CD8-positive, alpha-beta memory T cell (primary cell): ENCODE measurements around the gene DHRS13. TPM values are rescaled to one million over a fixed set of nuclear protein-coding genes. Genes with fewer than 3 reads are reported as not detected.
"Not testable (repeated sequence)": the region's sequence is repeated elsewhere in the genome, so short reads cannot be mapped to it uniquely, and the experiment has no call there.

Experiments used
- CTCF ChIA-PET: fragments of 350-600 bp; sonication (Branson Sonifier 250); formaldehyde crosslinking; loops from one replicate; lab custom pipeline; 2021; ENCODE audit warnings: antibody characterized with exemption; lab: Charles Lee
- POLR2A ChIA-PET: fragments of 350-600 bp; sonication (Branson Sonifier 250); formaldehyde crosslinking; loops from one replicate; lab custom pipeline; 2021; ENCODE audit warnings: antibody characterized with exemption; lab: Charles Lee
- DNase-seq, 5 donors: peaks; one replicate each; pipeline versions ENCODE4 v3.0.0 to v3.0.0-alpha.2; 2020 to 2022; ENCODE audit warnings: mixed read lengths in 1 of 5
- H3K27ac ChIP-seq: one replicate; pipeline ENCODE4 v1.7.0; 2013; ENCODE audit warnings: low read depth, mild to moderate bottlenecking, low read length, moderate library complexity
- H3K27me3 ChIP-seq: 2 replicates; pipeline ENCODE4 v1.7.0; 2013; ENCODE audit warnings: low read length, mild to moderate bottlenecking; ENCODE audit not compliant: insufficient read depth, poor library complexity, severe bottlenecking
- H3K36me3 ChIP-seq: 2 replicates; pipeline ENCODE4 v1.7.0; 2013; ENCODE audit warnings: mild to moderate bottlenecking, low read length, moderate library complexity; ENCODE audit not compliant: insufficient read depth
- H3K4me1 ChIP-seq: 2 replicates; pipeline ENCODE4 v1.7.0; 2013; ENCODE audit warnings: mild to moderate bottlenecking, low read length, moderate library complexity; ENCODE audit not compliant: insufficient read depth
- H3K4me3 ChIP-seq: 2 replicates; pipeline ENCODE4 v1.7.0; 2013; ENCODE audit warnings: mild to moderate bottlenecking, low read length
- H3K9me3 ChIP-seq: 2 replicates; pipeline ENCODE4 v1.7.0; 2013; ENCODE audit warnings: mild to moderate bottlenecking, low read length
- H3K27ac Mint-ChIP-seq, 8 donors: one replicate each; pipeline ENCODE4 v1.8.0; 2020 to 2021; ENCODE audit warnings: mixed read lengths in 8 of 8, mild to moderate bottlenecking in 6 of 8, inconsistent platforms in 3 of 8, moderate library complexity in 3 of 8
- H3K27me3 Mint-ChIP-seq, 2 donors: one replicate each; pipeline ENCODE4 v1.8.0; 2020 to 2021; ENCODE audit warnings: mixed read lengths in 2 of 2, mild to moderate bottlenecking in 1 of 2, moderate library complexity in 1 of 2
- H3K36me3 Mint-ChIP-seq, 3 donors: one replicate each; pipeline ENCODE4 v1.8.0; 2020 to 2021; ENCODE audit warnings: mixed read lengths in 3 of 3, inconsistent platforms in 1 of 3, mild to moderate bottlenecking in 1 of 3
- H3K4me1 Mint-ChIP-seq, 3 donors: one replicate each; pipeline ENCODE4 v1.8.0; 2020 to 2021; ENCODE audit warnings: mixed read lengths in 3 of 3, inconsistent platforms in 1 of 3, mild to moderate bottlenecking in 1 of 3
- H3K4me3 Mint-ChIP-seq, 7 donors: one replicate each; pipeline ENCODE4 v1.8.0; 2020 to 2021; ENCODE audit warnings: mixed read lengths in 7 of 7, mild to moderate bottlenecking in 6 of 7, moderate library complexity in 4 of 7, inconsistent platforms in 2 of 7
- H3K9me3 Mint-ChIP-seq, 5 donors: one replicate each; pipeline ENCODE4 v1.8.0; 2020 to 2022; ENCODE audit warnings: mixed read lengths in 5 of 5, mild to moderate bottlenecking in 3 of 5, moderate library complexity in 2 of 5, inconsistent platforms in 1 of 5
- polyA plus RNA-seq: library from polyadenylated mRNA; unstranded; fragments of 300-500 nt; fragmentation: Illumina TruSeq; gene quantifications from one replicate; pipeline ENCODE4 v1.2.3, GENCODE V29; 2021
- total RNA-seq, 2 experiments: library from RNA; stranded (reverse); gene quantifications; one replicate each; pipeline ENCODE4 v1.2.3, GENCODE V29; 2021

The DHRS13 gene
- total and polyA plus RNA-seq, 3 experiments from 2014 or later, result 26.5 to 34.7 (median 32.6) TPM

DNA sequence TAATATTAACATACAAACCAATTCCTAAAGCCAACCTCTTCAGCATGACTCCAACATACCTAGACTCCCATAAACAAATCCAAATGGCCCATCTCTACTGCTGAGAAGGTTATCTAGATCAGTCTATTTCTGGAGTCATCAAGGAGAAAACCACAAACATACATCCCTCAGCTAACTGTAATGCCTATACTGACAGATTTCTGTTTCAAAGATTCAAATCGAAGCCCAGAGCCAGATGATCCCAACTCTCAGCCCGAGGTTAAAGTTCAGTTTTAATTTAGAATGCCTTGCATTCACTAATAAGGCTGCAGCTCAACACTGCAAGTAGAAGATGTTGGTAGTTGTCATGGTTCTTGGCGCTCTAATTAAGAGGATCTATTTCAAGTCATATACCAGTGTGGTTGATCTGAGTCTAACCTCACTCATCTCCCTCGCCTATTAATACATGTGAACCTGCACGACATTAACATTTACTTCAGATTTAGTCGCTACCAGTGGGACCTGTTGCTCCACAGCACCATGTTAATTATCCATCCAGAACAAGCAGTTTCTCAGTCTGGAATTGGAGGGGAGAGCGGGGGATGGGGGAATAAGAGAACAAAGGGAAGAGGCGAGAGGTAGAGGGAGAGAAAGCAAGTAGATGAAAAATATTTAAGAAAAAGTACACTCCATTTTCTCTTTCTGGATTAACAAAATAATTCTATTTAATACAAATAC lies 33.0 kb upstream of the DHRS13 start:
- CTCF ChIA-PET, result interaction anchor here (1.1 to 2.3 kb wide), 6 partner anchors 9 to 208 kb away, joined by 3 to 7 read pairs (median 4); no protein-coding TSS in a partner anchor
- Histone ChIP-seq H3K27ac (no peak overlapping the region), H3K36me3 (no peaks in the 10 kb centered on the region), H3K9me3 (no peaks in the 10 kb centered on the region), H3K27me3 (no peaks in the 10 kb centered on the region), H3K4me1 (peaks cover 56% of the 10 kb centered on the region), H3K4me3 (no peak overlapping the region)
- no peaks in the 10 kb centered on the region for H3K9me3 Mint-ChIP-seq
- H3K36me3 Mint-ChIP-seq, result peaks cover 0 to 66% (median 8%) of the 10 kb centered on the region in 3 donors
- no peak for DNase-seq
- H3K4me1 Mint-ChIP-seq, result peaks cover 66 to 87% (median 82%) of the 10 kb centered on the region in 3 donors
- peak overlapping the region; percentile 11 to 89 (median 52) for H3K27ac Mint-ChIP-seq
- peaks cover 0 to 2% of the 10 kb centered on the region in 2 donors for H3K27me3 Mint-ChIP-seq
- POLR2A ChIA-PET, result no interaction called here
- no peak overlapping the region for H3K4me3 Mint-ChIP-seq

DNA sequence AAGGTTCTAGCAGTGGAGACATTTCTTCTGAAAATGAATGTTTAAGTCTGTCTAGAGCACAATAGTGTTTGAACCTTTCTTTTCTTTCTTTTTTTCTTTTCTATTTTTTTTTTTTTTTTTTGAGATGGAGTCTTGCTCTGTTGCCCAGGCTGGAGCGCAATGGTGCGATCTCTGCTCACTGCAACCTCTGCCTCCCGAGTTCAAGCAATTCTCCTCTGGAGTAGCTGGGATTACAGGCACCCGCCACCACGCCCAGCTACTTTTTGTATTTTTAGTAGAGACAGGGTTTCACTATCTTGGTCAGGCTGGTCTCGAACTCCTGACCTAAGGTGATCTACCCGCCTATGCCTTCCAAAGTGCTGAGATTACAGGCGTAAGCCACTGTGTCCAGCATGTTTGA lies 31.6 kb upstream of the DHRS13 start:
- H3K27me3 ChIP-seq, H3K4me3 Mint-ChIP-seq, H3K27ac ChIP-seq, H3K27me3 Mint-ChIP-seq, H3K9me3 Mint-ChIP-seq, H3K36me3 ChIP-seq, DNase-seq, H3K9me3 ChIP-seq, H3K4me3 ChIP-seq: not testable (repeated sequence)
- ChIA-PET POLR2A (interaction anchor here (0.9 kb wide), 1 partner anchor 11 kb away, joined by 7 read pairs; no protein-coding TSS in a partner anchor), CTCF (interaction anchor here (1.1 to 2.3 kb wide), 4 partner anchors 8 to 207 kb away, joined by 3 to 7 read pairs (median 4); no protein-coding TSS in a partner anchor)
- Mint-ChIP-seq H3K27ac (peak overlapping the region in 4 of 8 donors; percentile 32 to 80 (median 42)), H3K36me3 (peaks cover 0 to 61% (median 14%) of the 10 kb centered on the region in 3 donors), H3K4me1 (peaks cover 62 to 87% (median 79%) of the 10 kb centered on the region in 3 donors)
- peaks cover 52% of the 10 kb centered on the region for H3K4me1 ChIP-seq

DNA sequence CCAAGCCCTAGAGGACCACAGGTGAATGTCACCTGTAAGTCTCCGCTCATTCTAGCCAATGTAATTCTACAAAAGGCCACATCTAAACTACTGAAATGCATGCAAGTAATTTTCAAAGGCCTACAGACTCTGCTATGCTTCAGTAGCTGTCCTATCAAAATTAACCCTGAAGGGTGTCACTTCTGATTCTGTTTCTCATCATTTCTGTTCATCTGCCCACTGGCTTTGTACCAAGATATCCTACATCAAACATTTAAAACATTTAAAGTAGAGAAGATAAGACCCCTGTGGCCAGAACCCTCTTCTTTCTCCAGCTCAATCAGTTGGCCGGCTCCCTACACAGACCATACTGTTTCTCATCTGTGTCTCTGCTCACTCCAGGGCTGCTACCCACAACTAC lies 26.9 kb upstream of the DHRS13 start:
- no peaks in the 10 kb centered on the region for H3K27me3 ChIP-seq
- no peak overlapping the region for H3K27ac ChIP-seq
- CTCF ChIA-PET, result interaction anchor here (0.6 to 5.7 kb wide), 5 partner anchors 14 to 166 kb away, joined by 3 to 31 read pairs (median 3); no protein-coding TSS in a partner anchor
- Mint-ChIP-seq H3K27me3 (no peaks in the 10 kb centered on the region), H3K36me3 (peaks cover 6 to 61% (median 16%) of the 10 kb centered on the region in 3 donors), H3K4me1 (peaks cover 59 to 84% (median 75%) of the 10 kb centered on the region in 3 donors), H3K9me3 (peaks cover 0 to 4% (median 0%) of the 10 kb centered on the region in 5 donors), H3K4me3 (peak overlapping the region in 1 of 7 donors; percentile 2), H3K27ac (peak overlapping the region; percentile 48 to 93 (median 82))
- peaks cover 54% of the 10 kb centered on the region for H3K4me1 ChIP-seq
- no peaks in the 10 kb centered on the region for H3K36me3 ChIP-seq
- no peak overlapping the region for H3K4me3 ChIP-seq
- H3K9me3 ChIP-seq, result no peaks in the 10 kb centered on the region
- DNase-seq, result no peak
- POLR2A ChIA-PET, result interaction anchor here (0.6 to 5.5 kb wide), 3 partner anchors 17 to 161 kb away, joined by 3 to 63 read pairs (median 12); partner anchors contain the start of gene PHF12

DNA sequence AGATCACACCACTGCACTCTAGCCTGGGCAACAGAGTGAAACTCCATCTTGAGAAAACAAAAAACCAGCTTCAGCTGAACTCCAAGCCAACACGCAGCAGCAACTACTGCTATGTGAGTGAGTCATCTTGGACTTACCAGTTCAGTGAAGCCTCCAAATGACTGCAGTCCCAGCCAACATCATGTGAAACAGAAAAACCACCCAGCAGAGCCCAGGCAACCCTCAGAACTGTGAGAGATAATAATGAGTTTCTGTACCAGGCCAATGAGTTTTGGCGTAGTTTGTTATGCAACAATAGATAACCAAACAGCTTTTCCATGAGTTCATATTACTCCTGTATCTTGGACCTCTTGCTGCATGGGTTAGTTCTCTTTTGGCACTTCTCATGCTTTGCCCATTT lies 25.2 kb upstream of the DHRS13 start:
- ChIA-PET CTCF (interaction anchor here (1.4 to 5.7 kb wide), 7 partner anchors 12 to 201 kb away, joined by 3 to 31 read pairs (median 11); partner anchors contain the start of genes DHRS13, PHF12 and TLCD1), POLR2A (interaction anchor here (0.9 to 5.5 kb wide), 2 partner anchors 18 to 22 kb away, joined by 3 to 63 read pairs; partner anchors contain the start of gene PHF12)
- H3K36me3 Mint-ChIP-seq, result peaks cover 12 to 63% (median 16%) of the 10 kb centered on the region in 3 donors
- H3K9me3 Mint-ChIP-seq, result peaks cover 0 to 4% (median 0%) of the 10 kb centered on the region in 5 donors
- H3K4me3 Mint-ChIP-seq, result peak overlapping the region in 1 of 7 donors; percentile 5
- Histone ChIP-seq H3K27ac (no peak overlapping the region), H3K36me3 (peaks cover 9% of the 10 kb centered on the region), H3K27me3 (no peaks in the 10 kb centered on the region), H3K4me3 (no peak overlapping the region), H3K4me1 (peaks cover 57% of the 10 kb centered on the region), H3K9me3 (no peaks in the 10 kb centered on the region)
- no peaks in the 10 kb centered on the region for H3K27me3 Mint-ChIP-seq
- no peak for DNase-seq
- peaks cover 61 to 87% (median 77%) of the 10 kb centered on the region in 3 donors for H3K4me1 Mint-ChIP-seq
- H3K27ac Mint-ChIP-seq, result peak overlapping the region; percentile 80 to 99 (median 95)

DNA sequence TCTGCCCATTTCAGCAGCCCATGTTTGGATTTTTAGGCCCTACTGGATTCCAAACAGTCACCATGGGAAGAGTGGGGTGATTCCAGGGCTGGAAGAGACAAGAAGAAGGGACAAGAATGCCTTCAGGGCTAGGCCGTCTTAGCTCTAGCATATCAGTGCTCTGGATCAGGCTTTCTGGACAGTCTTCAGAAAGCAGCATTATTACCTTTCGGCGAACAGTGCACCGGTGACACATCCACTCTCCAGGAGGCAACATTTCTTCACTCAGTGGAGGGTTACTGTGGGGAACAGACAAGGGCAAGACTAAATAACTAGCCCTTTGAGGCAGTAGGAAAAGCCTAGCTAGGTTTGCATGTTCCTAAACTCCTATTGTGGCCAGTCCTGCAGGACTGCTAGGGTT lies 23.9 kb upstream of the DHRS13 start:
- Histone ChIP-seq H3K36me3 (peaks cover 19% of the 10 kb centered on the region), H3K4me3 (no peak overlapping the region), H3K4me1 (peaks cover 57% of the 10 kb centered on the region), H3K9me3 (no peaks in the 10 kb centered on the region), H3K27me3 (no peaks in the 10 kb centered on the region), H3K27ac (peak overlapping the region; percentile 77)
- POLR2A ChIA-PET, result interaction anchor here (1.0 to 5.5 kb wide), 6 partner anchors 17 to 200 kb away, joined by 3 to 63 read pairs (median 4); partner anchors contain the start of genes PHF12 and TLCD1
- Mint-ChIP-seq H3K36me3 (peaks cover 12 to 65% (median 21%) of the 10 kb centered on the region in 3 donors), H3K4me3 (peak overlapping the region in 6 of 7 donors; percentile 38 to 81 (median 67)), H3K27me3 (no peaks in the 10 kb centered on the region), H3K9me3 (peaks cover 0 to 4% (median 0%) of the 10 kb centered on the region in 5 donors), H3K4me1 (peaks cover 59 to 85% (median 72%) of the 10 kb centered on the region in 3 donors), H3K27ac (peak overlapping the region; percentile 91 to 99 (median 95))
- CTCF ChIA-PET, result interaction anchor here (1.3 to 5.7 kb wide), 10 partner anchors 8 to 200 kb away, joined by 3 to 31 read pairs (median 8); partner anchors contain the start of genes DHRS13, PHF12 and TLCD1
- no peak for DNase-seq

DNA sequence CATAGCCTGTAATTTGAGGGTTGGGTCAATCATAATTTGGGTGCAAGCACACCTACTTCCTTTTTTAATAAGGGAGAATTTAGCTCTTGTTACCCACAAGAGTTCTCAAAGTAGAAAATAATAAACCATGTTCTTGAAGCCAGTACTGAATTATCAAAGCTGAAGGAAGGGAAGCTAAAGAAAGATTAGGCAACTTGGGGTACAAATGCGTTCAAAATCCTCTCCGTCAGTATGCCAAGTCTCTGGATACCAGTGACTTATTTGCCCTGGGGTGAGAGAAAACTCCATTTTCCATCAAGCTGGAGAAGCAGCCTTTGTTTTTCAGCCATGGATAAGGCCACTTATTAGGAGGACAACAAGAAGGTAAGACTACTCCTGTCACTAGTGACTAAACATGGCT lies 23.5 kb upstream of the DHRS13 start:
- Mint-ChIP-seq H3K27ac (peak overlapping the region; percentile 91 to 99 (median 95)), H3K4me1 (peaks cover 63 to 86% (median 70%) of the 10 kb centered on the region in 3 donors), H3K4me3 (peak overlapping the region; percentile 3 to 81 (median 63)), H3K27me3 (no peaks in the 10 kb centered on the region), H3K36me3 (peaks cover 12 to 67% (median 25%) of the 10 kb centered on the region in 3 donors), H3K9me3 (peaks cover 0 to 4% (median 0%) of the 10 kb centered on the region in 5 donors)
- no peak for DNase-seq
- H3K27ac ChIP-seq, result peak overlapping the region; percentile 77
- H3K4me3 ChIP-seq, result no peak overlapping the region
- ChIA-PET CTCF (interaction anchor here (1.3 to 5.7 kb wide), 10 partner anchors 8 to 200 kb away, joined by 3 to 31 read pairs (median 9); partner anchors contain the start of genes DHRS13, PHF12 and TLCD1), POLR2A (interaction anchor here (1.0 to 5.5 kb wide), 8 partner anchors 17 to 207 kb away, joined by 3 to 63 read pairs (median 4); partner anchors contain the start of genes FLOT2, PHF12, RPL23A and TLCD1)
- no peaks in the 10 kb centered on the region for H3K27me3 ChIP-seq
- H3K9me3 ChIP-seq, result no peaks in the 10 kb centered on the region
- H3K36me3 ChIP-seq, result peaks cover 23% of the 10 kb centered on the region
- peaks cover 57% of the 10 kb centered on the region for H3K4me1 ChIP-seq

DNA sequence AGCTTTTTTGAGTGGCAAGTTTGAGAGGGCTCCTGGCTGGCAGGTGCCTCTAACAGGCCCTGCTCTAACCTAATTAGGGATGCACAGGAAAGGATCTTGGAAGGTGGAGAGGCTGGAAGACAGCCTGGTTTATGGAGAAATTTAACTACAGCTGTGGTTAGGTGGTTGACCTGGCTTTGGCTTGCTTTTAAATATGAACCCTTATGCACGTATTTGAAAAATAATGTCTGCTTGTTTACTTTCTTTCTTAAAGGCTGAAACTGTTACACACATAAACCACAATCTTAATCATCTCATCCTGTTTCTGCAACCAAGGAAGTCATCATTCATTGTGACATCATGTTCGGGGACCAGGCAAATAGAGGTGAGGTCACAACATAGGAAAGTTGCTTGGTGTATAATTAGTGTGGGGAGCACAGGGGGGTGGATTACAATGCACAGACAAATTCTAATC lies 23.1 kb upstream of the DHRS13 start:
- POLR2A ChIA-PET, result interaction anchor here (0.6 to 5.5 kb wide), 8 partner anchors 16 to 206 kb away, joined by 3 to 63 read pairs (median 4); partner anchors contain the start of genes FLOT2, NEK8, PHF12 and RPL23A
- H3K9me3 ChIP-seq, result no peaks in the 10 kb centered on the region
- peak; percentile 32 to 89 (median 79) for DNase-seq
- H3K4me1 Mint-ChIP-seq, result peaks cover 64 to 86% (median 70%) of the 10 kb centered on the region in 3 donors
- H3K36me3 ChIP-seq, result peaks cover 27% of the 10 kb centered on the region
- CTCF ChIA-PET, result interaction anchor here (1.1 to 5.7 kb wide), 11 partner anchors 9 to 199 kb away, joined by 3 to 31 read pairs (median 9); partner anchors contain the start of genes DHRS13, PHF12 and TLCD1
- peaks cover 0 to 4% (median 0%) of the 10 kb centered on the region in 5 donors for H3K9me3 Mint-ChIP-seq
- peak overlapping the region; percentile 91 to 99 (median 95) for H3K27ac Mint-ChIP-seq
- H3K36me3 Mint-ChIP-seq, result peaks cover 12 to 70% (median 26%) of the 10 kb centered on the region in 3 donors
- peak overlapping the region; percentile 21 for H3K4me3 ChIP-seq
- H3K4me3 Mint-ChIP-seq, result peak overlapping the region; percentile 3 to 81 (median 63)
- no peaks in the 10 kb centered on the region for H3K27me3 Mint-ChIP-seq
- no peaks in the 10 kb centered on the region for H3K27me3 ChIP-seq
- H3K27ac ChIP-seq, result peak overlapping the region; percentile 77
- H3K4me1 ChIP-seq, result peaks cover 57% of the 10 kb centered on the region
